Measurements from ENCODE around the gene AQP6.
"Not testable (repeated sequence)": the region's sequence is repeated elsewhere in the genome, so short reads cannot be mapped to it uniquely, and the experiment has no call there.

The AQP6 gene

DNA sequence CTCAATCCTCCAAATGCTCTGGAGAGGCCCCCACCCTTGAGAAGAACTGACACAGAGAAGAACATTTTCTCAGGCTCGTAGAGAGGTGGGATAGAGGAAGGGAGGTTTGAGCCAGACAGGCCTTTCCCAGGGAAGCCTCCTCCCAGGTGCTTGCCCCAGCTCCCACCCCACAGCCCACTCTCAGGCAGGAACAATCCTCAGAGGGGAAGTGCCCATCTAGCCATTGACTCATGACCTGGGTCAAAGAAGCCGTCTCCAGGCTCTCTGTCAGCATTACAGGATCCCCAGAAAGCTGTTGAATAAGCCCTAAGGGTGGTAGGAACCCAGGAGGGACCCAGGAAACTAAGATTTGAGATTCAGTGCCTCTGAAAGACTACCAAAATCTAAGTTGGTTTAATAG is 3.8 kb downstream of the AQP6 start:
- H3K27me3 Mint-ChIP-seq = peaks cover 4% of the 10 kb centered on the region
- H3K9me3 Mint-ChIP-seq = no peaks in the 10 kb centered on the region
- H3K27ac Mint-ChIP-seq = no peak overlapping the region
- CTCF ChIA-PET = interaction anchor here (2.0 kb wide), 1 partner anchor 9 kb away, joined by 14 read pairs; no protein-coding TSS in a partner anchor
- H3K4me3 Mint-ChIP-seq = no peak overlapping the region
- no peaks in the 10 kb centered on the region for H3K36me3 Mint-ChIP-seq
- H3K4me1 Mint-ChIP-seq = no peaks in the 10 kb centered on the region
- no peak for DNase-seq

DNA sequence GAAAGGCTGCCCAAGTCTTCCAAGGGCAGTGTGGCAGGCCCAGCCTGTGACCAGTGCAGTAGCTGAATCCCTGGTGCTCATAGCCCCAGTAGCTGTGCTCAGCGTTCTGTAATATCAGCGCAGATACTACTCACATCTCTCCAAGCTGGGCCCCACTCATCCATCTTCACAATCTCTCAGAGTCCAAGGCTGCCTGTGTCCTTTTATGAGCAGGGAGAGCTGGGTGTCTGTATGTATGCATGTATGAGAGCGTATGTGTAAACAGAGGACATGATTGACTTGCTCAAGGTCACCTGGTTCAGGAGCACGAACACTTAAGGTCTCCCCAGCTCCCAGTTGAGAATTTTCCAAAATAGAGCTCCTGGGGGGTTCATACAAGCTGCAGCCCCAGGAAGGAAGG is 5.4 kb downstream of the AQP6 start:
- H3K27ac Mint-ChIP-seq = no peak overlapping the region
- H3K4me1 Mint-ChIP-seq = no peaks in the 10 kb centered on the region

DNA sequence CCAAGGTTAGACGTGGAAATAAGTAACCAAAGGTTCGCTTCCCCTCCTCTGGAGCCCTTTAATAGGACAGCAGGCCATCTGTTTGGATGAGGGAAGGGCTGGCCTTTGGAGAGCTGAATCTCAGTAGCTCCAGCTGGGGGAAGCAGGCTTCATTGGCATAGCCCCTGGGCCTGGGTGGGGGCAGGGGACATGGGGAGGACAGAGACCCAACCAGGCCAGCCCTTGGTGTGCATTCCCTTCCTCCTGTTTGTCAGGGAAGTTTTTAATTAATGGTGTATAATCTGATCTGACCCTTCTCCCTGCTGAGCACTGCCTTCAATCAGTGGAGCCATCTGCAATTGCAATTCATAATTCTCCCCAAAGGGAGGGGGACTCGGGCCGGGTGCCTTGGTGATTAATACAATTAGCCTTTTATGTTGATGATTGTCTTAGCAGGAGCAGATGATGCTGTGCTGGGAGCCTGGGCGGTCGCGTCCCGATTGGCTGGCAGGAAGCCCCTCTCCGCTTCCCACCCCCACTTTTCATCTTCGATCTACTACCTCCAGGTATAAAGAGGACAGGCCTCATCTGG is 6.4 kb downstream of the AQP6 start:
- Mint-ChIP-seq H3K27me3 (no peaks in the 10 kb centered on the region), H3K9me3 (no peaks in the 10 kb centered on the region), H3K4me1 (no peaks in the 10 kb centered on the region), H3K27ac (no peak overlapping the region), H3K36me3 (no peaks in the 10 kb centered on the region), H3K4me3 (no peak overlapping the region)
- CTCF ChIA-PET = interaction anchor here (6.9 kb wide), 1 partner anchor 11 kb away, joined by 67 read pairs; no protein-coding TSS in a partner anchor
- DNase-seq = peak; percentile 9

More for the DNA sequence above, 5.4 kb downstream of the AQP6 start:
- peak; percentile 8 for DNase-seq
- H3K9me3 Mint-ChIP-seq = no peaks in the 10 kb centered on the region
- no peak overlapping the region for H3K4me3 Mint-ChIP-seq
- peaks cover 4% of the 10 kb centered on the region for H3K27me3 Mint-ChIP-seq
- CTCF ChIA-PET = interaction anchor here (6.9 kb wide), 1 partner anchor 10 kb away, joined by 67 read pairs; no protein-coding TSS in a partner anchor
- H3K36me3 Mint-ChIP-seq = no peaks in the 10 kb centered on the region

DNA sequence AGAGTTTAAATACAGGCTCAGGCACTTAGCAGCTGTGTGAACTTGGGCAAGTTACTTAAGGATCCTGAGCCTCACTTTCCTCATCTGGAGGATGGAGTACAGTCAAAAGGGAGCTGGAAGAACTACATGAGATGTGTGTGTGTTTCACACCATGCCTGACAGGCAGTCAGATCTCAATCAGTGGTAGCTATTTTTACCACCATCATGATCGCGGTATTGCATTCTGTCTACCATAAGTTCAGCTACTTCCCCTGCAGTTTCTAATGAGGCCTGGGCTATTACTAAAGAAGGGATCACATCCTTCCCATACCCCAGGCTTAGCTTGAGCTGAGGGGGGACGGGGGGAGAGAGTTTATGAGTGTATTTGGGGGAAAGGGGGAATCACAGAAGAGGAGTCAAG is 7.0 kb downstream of the AQP6 start:
- Mint-ChIP-seq H3K4me1 (no peaks in the 10 kb centered on the region), H3K27me3 (no peaks in the 10 kb centered on the region), H3K27ac (no peak overlapping the region), H3K9me3 (no peaks in the 10 kb centered on the region), H3K36me3 (no peaks in the 10 kb centered on the region), H3K4me3 (no peak overlapping the region)
- CTCF ChIA-PET = interaction anchor here (6.9 kb wide), 1 partner anchor 12 kb away, joined by 67 read pairs; no protein-coding TSS in a partner anchor
- DNase-seq = no peak

DNA sequence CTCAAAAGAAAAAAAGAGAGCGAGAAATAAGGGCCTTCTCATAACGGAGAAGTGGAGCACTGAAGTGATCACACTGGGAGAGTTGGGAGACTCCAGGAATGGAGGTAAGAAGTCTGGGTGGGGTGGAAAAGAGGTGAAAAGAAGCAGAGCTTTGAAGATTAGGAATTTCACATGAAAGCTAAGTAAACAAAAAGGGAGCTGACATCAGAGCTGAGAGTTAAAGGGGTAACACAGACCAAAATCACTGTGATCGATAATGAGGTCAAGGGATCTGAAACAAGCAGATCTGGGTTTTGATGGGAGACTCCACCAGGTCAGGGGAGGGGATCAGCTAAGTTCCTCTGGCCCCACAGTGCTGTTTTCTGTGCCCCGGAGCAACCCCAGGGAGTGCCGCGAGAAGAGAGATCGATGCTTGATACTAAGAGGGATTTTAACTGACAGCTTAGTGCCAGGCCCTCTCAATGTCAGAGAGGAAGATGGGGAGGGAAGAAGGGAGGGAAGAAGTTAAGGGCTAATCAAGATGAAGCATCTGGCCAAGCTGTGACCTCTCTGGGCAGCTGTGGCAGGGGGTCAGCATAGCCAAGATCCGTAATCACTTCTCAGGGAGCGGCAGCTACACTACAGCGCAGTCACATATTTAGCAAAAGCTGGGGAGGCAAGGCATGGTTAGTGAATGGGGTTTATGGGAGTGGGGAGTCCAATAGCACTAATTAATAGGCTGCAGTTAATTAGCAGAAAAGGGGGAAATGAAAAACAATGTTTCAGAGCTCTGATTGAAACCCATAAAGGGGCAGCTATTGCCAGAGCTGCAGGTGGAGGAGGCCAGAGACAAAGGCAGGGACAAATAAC is 8.0 kb downstream of the AQP6 start:
- no peaks in the 10 kb centered on the region for H3K4me1 Mint-ChIP-seq
- H3K4me3 Mint-ChIP-seq = no peak overlapping the region
- H3K9me3 Mint-ChIP-seq = no peaks in the 10 kb centered on the region
- CTCF ChIA-PET = interaction anchor here (0.9 to 6.9 kb wide), 5 partner anchors 13 to 87 kb away, joined by 3 to 67 read pairs (median 3); no protein-coding TSS in a partner anchor
- peak; percentile 11 for DNase-seq
- H3K27me3 Mint-ChIP-seq = no peaks in the 10 kb centered on the region
- peaks cover 5% of the 10 kb centered on the region for H3K36me3 Mint-ChIP-seq
- H3K27ac Mint-ChIP-seq = no peak overlapping the region

DNA sequence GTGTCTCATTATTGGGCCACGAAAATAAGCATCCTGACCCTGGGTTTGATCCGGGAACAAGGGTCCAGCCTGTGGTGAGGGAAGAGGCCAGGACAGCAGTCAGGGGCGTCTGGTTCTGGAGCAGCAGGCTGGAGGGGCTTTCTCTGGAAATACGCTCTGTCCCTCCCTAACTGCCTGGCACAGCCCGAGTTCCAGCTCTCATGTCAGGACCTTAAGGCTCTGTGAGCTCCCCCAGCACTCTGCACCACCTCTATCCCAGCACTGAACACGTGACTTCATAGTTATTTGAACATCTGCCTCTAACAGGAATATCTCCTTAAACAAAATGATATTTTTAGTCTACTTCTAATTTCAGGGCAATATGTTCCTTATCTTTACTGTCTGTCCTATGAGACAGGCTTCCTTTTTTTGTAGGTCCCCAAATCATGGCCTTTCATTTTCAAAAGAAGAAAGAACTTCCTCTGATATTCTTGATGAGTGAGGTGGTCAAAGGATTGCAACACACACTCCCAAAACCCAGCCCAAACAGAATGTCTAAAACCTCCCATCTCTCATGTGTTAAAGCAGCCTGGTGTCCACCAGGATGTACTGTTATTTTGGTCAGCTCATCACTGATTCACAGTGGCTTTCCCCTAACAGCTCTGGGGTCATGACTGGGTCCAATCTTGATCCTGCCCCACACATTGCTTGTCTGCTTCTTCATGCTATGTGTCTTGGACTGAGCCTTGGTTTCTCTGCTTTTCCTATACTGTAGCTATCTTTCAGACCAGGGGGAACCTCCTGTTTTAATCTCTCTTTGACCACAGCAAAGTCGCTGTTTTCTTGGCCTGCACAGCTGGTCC is 9.7 kb downstream of the AQP6 start:
- CTCF ChIA-PET = interaction anchor here (0.6 to 6.9 kb wide), 4 partner anchors 9 to 73 kb away, joined by 3 to 67 read pairs (median 4); no protein-coding TSS in a partner anchor
- Mint-ChIP-seq H3K27ac (no peak overlapping the region), H3K4me3 (no peak overlapping the region), H3K27me3 (no peaks in the 10 kb centered on the region), H3K36me3 (peaks cover 12% of the 10 kb centered on the region), H3K4me1 (no peaks in the 10 kb centered on the region), H3K9me3 (no peaks in the 10 kb centered on the region)
- no peak for DNase-seq

DNA sequence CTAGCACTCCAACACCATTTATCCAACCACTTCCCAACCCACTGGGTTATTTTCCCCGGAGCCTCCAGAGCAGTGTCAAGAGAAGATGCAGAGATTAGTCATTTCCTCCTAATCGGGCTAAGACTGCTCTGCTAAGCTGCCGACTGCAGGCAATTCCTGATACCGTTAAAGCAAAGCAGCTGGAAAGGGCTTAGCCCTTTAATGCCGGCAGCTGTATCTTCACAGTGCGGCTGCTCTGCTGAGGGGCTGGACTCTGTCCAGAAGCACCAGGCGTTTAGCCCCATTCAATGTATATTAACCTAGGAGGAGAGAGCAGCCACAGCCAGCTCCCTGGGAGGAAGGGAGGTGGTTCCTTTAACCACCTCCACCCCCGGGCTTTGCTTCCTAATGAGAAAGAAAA is 11.1 kb downstream of the AQP6 start:
- CTCF ChIA-PET = interaction anchor here (0.9 to 6.9 kb wide), 3 partner anchors 16 to 87 kb away, joined by 3 to 67 read pairs (median 3); no protein-coding TSS in a partner anchor
- H3K4me3 Mint-ChIP-seq = no peak overlapping the region
- no peak for DNase-seq
- H3K27me3 Mint-ChIP-seq = no peaks in the 10 kb centered on the region
- no peak overlapping the region for H3K27ac Mint-ChIP-seq
- no peaks in the 10 kb centered on the region for H3K4me1 Mint-ChIP-seq
- H3K36me3 Mint-ChIP-seq = peaks cover 26% of the 10 kb centered on the region
- H3K9me3 Mint-ChIP-seq = no peaks in the 10 kb centered on the region

DNA sequence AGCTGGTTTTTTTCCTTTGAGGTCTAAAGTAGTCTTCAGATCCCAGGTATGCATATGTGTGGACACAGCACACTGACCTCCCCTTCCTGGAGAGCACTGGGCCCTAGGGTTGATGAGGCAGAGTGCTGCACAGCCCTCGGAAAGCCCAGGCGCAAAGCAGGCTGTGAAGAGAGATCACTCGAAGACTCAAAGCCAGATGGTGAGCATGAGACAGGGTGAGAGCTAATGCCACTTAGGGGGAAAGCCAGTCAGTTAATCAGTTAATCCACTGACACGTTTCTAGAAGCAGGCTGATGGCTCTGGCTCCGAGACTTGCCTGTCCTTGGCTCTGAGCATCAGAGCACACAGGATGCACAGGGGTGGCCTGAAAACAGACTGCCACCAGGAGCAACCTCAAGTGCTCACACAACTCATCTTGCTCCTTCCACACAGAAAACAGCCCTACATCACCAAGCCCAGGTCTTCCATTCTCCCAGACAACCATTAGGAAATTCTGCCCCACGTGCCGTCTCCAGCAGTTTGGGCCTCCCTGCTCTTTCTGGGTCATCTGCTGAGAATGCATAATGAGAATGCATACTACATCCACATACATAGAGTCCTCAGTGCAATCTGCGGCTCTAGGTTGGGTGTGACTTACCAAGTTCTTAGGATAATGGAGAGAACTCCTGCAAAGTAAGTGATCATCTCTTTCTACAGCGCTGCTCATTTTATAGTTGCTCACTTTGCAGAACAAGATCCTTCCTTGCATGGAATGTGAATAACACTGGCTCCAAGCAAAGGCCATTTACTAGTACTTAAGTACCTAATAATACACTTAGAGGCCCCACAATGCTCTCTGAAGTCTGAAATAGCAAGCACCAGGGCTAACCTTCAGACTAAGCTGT is 12.0 kb downstream of the AQP6 start:
- peaks cover 32% of the 10 kb centered on the region for H3K36me3 Mint-ChIP-seq
- H3K27ac Mint-ChIP-seq = no peak overlapping the region
- H3K27me3 Mint-ChIP-seq = no peaks in the 10 kb centered on the region
- no peak overlapping the region for H3K4me3 Mint-ChIP-seq
- CTCF ChIA-PET = interaction anchor here (0.9 to 6.9 kb wide), 5 partner anchors 17 to 118 kb away, joined by 3 to 67 read pairs (median 4); no protein-coding TSS in a partner anchor
- no peak for DNase-seq
- H3K4me1 Mint-ChIP-seq = no peaks in the 10 kb centered on the region
- H3K9me3 Mint-ChIP-seq = no peaks in the 10 kb centered on the region

DNA sequence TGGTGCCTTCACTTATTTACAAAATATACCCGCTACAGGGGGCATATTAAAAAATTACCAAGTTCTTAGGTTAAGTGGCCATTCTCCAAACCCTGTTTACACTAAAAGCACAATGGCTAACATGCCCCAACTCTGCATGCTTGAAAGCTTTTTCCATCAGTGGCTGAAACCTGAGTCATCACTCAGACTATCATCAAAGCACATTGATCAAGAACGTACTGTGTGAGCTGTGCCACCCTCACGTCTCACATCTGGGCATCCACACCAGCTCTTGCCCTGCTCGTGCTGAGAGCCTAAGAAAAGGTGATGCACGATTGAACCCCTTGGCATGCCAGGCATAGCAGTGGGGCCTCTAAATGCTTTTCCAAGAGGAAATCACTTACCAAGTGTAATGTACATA is 13.2 kb downstream of the AQP6 start:
- Mint-ChIP-seq H3K27ac (no peak overlapping the region), H3K27me3 (no peaks in the 10 kb centered on the region), H3K4me3 (no peak overlapping the region), H3K9me3 (no peaks in the 10 kb centered on the region), H3K36me3 (peaks cover 42% of the 10 kb centered on the region), H3K4me1 (no peaks in the 10 kb centered on the region)
- no peak for DNase-seq
- CTCF ChIA-PET = interaction anchor here (0.6 to 2.1 kb wide), 4 partner anchors 19 to 120 kb away, joined by 3 to 5 read pairs (median 4); no protein-coding TSS in a partner anchor

DNA sequence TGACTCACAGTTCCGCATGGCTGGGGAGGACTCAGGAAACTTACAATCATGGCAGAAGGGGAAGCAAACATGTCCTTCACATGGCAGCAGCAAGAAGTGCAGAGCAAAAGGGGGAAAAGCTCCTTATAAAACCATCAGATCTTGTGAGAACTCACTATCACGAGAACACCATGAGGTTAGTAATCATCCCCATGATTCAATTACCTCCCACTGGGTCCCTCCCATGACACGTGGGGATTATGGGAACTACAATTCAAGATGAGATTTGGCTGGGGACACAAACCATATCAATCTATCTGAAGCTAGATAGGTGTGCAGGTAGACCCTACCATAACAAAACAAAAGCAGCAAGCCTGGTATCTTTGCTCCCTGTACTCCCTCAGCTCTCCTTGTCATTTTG is 13.7 kb downstream of the AQP6 start:
- not testable (repeated sequence) for H3K27ac Mint-ChIP-seq, H3K4me3 Mint-ChIP-seq, H3K27me3 Mint-ChIP-seq, DNase-seq, H3K4me1 Mint-ChIP-seq, H3K9me3 Mint-ChIP-seq
- H3K36me3 Mint-ChIP-seq = peaks cover 42% of the 10 kb centered on the region
- CTCF ChIA-PET = interaction anchor here (0.8 to 2.1 kb wide), 4 partner anchors 19 to 120 kb away, joined by 3 to 5 read pairs (median 4); no protein-coding TSS in a partner anchor

DNA sequence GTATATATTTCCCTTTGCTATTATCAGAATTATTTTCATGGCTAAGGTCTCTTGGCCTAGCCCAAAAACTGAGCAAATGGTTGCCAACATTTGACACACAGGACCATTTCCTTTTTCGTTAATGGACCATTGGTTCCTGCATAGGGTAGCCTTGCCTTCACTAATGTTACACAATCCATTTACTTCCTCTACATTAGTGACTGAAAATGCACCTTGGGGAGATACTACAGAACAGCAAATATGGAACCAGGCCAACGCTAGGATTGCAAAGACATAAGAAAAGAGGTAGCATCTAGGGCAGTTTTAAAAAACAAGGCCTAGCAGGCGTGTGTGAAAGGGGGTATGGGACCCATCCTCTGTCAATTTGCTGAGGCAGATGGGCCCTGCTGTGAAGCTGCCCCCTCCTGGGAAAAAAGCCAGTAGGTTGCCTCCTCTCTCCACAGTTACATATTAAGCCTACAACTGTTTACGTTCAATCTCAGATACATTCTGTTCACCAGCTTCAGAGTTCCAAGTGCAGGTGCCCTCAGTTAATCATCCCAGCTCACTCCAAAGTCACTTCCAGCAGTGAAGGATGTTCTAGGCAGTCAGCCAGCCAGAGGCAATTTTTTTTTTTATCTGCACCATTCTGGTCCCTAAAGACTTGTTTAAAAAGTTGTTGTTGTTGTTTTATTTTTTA is 15.0 kb downstream of the AQP6 start:
- no peak for DNase-seq
- no peaks in the 10 kb centered on the region for H3K27me3 Mint-ChIP-seq
- H3K4me3 Mint-ChIP-seq = no peak overlapping the region
- H3K27ac Mint-ChIP-seq = no peak overlapping the region
- CTCF ChIA-PET = interaction anchor here (0.7 kb wide), 1 partner anchor 20 kb away, joined by 3 read pairs; no protein-coding TSS in a partner anchor
- H3K4me1 Mint-ChIP-seq = no peaks in the 10 kb centered on the region
- peaks cover 52% of the 10 kb centered on the region for H3K36me3 Mint-ChIP-seq
- no peaks in the 10 kb centered on the region for H3K9me3 Mint-ChIP-seq

DNA sequence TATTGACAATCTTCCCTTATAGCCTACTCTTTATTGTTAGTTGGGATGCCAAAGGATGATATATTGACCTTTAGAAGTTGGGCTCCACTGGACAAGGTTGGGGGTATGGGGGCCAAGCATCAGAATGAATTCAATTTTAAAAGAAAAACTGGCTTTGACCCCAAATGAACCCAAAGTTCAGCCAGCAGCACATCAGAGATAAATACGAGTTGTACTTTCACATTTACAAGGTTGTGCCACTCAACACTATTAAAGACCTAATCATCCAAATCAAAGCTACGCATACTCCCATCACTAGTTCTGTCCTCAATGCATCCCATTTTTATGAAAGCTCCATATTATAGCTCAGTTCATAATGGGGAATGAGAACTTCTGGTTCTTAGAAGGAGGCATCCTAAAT is 16.7 kb downstream of the AQP6 start:
- H3K4me3 Mint-ChIP-seq, DNase-seq, H3K27ac Mint-ChIP-seq, H3K9me3 Mint-ChIP-seq, H3K4me1 Mint-ChIP-seq, H3K27me3 Mint-ChIP-seq: not testable (repeated sequence)
- CTCF ChIA-PET = interaction anchor here (0.6 to 1.8 kb wide), 3 partner anchors 22 to 508 kb away, joined by 4 to 6 read pairs (median 5); no protein-coding TSS in a partner anchor
- peaks cover 62% of the 10 kb centered on the region for H3K36me3 Mint-ChIP-seq

All from activated naive CD4-positive, alpha-beta T cell treated with anti-CD3 and anti-CD28 coated beads, Interleukin-2, amount 10 ng/mL, durations not matched to agents 7 days and 5 days (primary cell).